KBM-7 (cell line): ENCODE measurements around the gene SLC6A7.

Source experiments
- DNase-seq: peaks from one replicate; pipeline ENCODE4 v3.0.0-alpha.2; 2015
- in situ Hi-C: fragments of 300-500 bp; cut with MboI; formaldehyde crosslinking; loops from 2 replicates; pipeline ENCODE4 v1.14.3; 2020; ENCODE audit warnings: low sequenced_read_pairs, low pct_unique_long_range_greater_than_20kb, mixed read lengths

SLC6A7 gene

GRCh38 chr5:150189728-150190502 is at the start of gene SLC6A7:
Gene SLC6A7 (plus strand): TSS chr5:150190062. CDS start chr5:150190328, 266 bp downstream.
- DNase-seq: no peak
- in situ Hi-C loops: no loop called here

- in situ Hi-C loops: no loop called here
- no peak for DNase-seq
Measured at GRCh38 chr5:150140830-150141229, 49.0 kb upstream of the SLC6A7 start.

GRCh38 chr5:150141544-150142184 is 48.2 kb upstream of the SLC6A7 start:
- DNase-seq: no peak
- in situ Hi-C loops: no loop called here

- in situ Hi-C loops: no loop called here
- no peak for DNase-seq
Measured at GRCh38 chr5:150142185-150142958, 47.5 kb upstream of the SLC6A7 start.

DNA sequence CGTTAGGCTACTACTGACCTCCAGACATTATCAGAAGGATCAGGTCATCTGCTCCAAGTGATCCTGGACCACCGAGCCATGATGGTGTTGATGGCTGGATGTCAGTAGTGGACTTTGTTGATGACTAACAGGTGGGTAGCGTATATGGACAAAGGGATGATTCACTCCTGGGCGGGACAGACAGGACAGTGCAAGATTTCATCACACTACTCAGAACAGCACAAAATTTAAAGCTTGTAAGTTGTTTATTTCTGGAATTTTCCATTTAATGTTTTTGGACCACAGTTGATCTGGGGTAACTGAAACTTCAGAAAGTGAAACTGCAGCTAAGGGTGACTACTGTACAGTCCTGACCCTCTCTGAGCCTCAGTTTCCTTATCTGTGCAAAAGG is 46.9 kb upstream of the SLC6A7 start:
- no peak for DNase-seq
- in situ Hi-C loops: no loop called here

DNA sequence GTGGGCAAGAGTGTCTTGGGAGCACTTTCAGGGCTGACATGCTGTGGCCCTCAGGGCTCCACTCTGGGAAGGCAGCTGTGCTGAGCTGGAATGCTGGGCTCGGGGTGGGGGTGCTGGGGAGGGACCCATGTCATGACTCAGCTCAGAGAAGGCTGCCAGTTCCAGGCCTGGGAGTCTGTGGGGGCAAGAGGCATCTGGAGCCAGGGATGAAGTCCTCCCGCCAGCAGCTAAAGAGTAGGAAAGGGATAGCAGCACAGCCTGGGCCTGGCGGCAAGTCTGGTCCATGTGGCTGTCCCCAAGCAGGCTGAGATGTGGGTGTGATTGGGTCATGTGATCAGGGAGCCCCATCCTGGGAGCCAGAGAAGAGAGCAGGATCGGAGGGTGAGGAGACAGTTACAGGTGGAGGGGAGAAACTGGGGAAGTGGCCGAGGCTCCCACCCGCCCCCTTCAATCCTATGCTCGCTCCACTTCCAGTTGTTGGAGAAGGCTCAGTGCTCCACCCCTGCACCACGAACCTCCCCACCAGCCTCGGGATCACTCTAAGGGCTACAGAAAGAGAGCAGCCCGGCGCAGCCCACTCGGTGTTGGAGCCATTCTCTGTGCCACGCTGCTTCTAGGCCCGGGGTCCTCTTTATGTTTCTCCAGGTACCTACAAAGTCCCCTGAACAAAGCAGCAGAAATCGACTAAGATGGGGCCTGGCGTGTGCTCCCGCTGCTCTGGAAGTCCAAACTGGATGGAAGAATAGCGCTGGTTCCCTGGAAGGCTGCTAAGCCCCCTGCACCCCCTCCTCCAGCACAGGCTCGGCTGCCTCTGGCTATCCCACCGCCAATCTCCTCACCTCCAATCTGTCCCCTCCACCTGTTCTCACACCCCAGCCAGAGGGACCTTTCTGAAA is 46.3 kb upstream of the SLC6A7 start:
- in situ Hi-C loops: no loop called here
- no peak for DNase-seq

GRCh38 chr5:150144246-150144801 is 45.5 kb upstream of the SLC6A7 start:
- DNase-seq: no peak

GRCh38 chr5:150144879-150145278 is 45.0 kb upstream of the SLC6A7 start:
- in situ Hi-C loops: no loop called here
- no peak for DNase-seq

More at GRCh38 chr5:150144246-150144801, 45.5 kb upstream of the SLC6A7 start:
- in situ Hi-C loops: no loop called here

DNA sequence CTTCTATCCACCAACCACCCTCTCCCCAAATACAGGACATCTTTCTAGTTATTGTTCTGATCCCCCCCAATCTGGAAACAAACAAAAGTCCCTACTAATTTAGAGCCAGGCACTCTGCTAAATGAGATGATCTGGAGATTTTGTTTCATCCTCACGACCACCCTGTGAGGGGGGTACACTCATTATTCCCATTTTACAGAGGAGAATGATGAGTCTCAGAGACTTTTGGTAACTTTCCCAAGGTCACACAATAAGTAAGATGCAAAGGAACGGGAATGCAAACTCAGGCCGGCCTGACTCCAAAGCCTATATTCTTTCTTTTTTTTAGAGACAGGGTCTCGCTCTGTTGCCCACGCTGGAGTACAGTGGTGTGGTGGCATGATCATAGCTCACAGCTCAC is 43.6 kb upstream of the SLC6A7 start:
- in situ Hi-C loops: no loop called here
- DNase-seq: no peak

GRCh38 chr5:150146862-150147601 is 42.8 kb upstream of the SLC6A7 start:
- DNase-seq: no peak
- in situ Hi-C loops: no loop called here

GRCh38 chr5:150147670-150148069 is 42.2 kb upstream of the SLC6A7 start:
- in situ Hi-C loops: no loop called here
- DNase-seq: no peak

DNA sequence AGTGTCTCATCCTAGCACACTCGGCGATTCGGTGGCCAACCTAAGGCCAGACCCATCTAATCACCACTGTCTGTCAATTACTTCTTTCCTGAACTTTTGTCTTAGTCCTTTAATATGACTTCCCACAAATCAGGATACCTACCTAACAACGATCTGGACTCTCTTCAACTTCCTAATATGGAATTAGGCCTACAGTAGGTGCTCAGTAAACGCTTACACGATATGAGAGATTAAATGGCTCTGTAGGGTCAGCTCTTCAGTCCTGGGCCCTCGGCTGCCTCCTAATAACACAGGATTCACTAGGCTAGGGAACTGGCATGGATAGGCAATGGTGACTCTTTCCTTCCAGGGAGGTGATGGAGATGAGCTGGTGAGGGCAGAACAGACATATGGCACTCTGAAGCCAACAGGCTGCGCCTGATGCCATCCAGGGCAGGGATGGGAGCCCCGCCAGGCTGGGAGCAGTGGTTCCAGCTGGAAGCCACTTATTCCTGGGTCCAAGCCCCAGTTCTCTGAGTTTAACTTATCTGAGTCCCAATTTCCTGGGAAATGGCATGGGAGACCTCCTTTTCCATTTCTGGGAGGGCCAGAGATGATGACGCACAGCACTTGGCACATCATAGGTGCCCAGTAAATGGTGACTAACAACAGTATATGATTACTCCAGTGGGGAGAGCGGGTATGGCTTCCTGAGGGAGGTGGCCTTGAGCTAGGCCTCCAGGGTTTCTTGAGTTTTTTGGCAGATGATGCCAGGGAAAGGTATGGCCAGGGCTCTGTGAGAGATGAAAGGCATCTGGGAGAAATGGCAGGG is 41.5 kb upstream of the SLC6A7 start:
- in situ Hi-C loops: no loop called here
- no peak for DNase-seq

DNA sequence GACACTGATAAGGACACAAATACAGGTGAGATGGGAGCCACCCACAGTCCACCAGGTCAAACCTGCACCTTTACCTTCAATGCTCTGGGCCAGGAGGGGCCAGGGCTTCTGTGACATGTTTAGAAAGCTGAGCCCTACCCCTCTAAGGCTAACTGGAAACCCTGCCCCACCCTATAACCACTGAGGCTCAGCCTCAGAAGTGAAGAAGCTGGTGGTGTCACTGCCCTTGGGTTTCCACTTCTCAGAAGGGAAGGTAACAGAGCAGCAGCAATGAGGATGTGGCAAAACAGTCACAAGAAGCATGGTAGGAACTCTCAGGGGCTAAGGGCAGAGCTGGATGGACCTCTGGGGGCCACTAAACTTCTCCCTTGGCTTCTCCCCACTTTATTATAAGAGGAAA is 40.2 kb upstream of the SLC6A7 start:
- no peak for DNase-seq
- in situ Hi-C loops: no loop called here

GRCh38 chr5:150152636-150153462 is 37.0 kb upstream of the SLC6A7 start:
- in situ Hi-C loops: no loop called here
- DNase-seq: no peak

DNA sequence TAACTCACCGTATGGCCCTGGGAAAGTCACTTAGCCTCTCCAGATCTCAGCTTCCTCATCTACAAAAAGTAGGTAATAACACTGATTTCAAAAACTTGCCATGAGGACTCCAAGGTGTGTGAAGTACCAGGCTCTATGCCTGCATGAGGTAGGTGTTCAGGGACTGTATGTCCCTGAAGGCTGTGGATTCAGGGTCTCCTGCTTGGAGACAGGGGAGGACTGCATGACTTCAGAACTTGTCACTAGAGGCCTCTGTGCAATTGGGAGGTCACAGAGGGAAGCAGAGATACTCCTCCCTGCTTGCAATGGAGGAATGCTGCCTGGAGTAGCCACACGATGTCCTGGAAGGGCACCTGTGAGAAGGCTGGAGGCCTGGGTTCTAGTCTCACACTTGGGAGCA is 36.4 kb upstream of the SLC6A7 start:
- no peak for DNase-seq
- in situ Hi-C loops: no loop called here

GRCh38 chr5:150153957-150154617 is 35.8 kb upstream of the SLC6A7 start:
- no peak for DNase-seq
- in situ Hi-C loops: no loop called here
